PFSK-1 (cell line): ENCODE measurements around the gene ZMAT5.

Experiments used
- FOXP2 ChIP-seq: optimal IDR thresholded peaks from 2 replicates; pipeline ENCODE3; 2011; ENCODE audit warnings: borderline replicate concordance, control low read depth, inconsistent platforms; ENCODE audit not compliant: insufficient read depth; ENCODE audit errors: extremely low read length, extremely low read depth
- POLR2AphosphoS5 ChIP-seq: IDR thresholded peaks from 2 replicates; pipeline ENCODE4 v1.6.1; 2012; ENCODE audit warnings: low read depth, mild to moderate bottlenecking, control low read depth, low read length, moderate library complexity
- SIN3A ChIP-seq: IDR thresholded peaks from 2 replicates; pipeline ENCODE4 v1.6.1; 2012; ENCODE audit warnings: mild to moderate bottlenecking, low read length, moderate library complexity, borderline replicate concordance; ENCODE audit not compliant: insufficient read depth
- TAF1 ChIP-seq: IDR thresholded peaks from 2 replicates; pipeline ENCODE4 v1.6.1; 2012; ENCODE audit warnings: low read length, control low read depth, borderline replicate concordance; ENCODE audit not compliant: insufficient read depth
- TF ChIP-seq, protein P1 (sequence below), 2 experiments: IDR thresholded peaks; 2 replicates each; pipeline versions ENCODE4 v1.6.1 to v1.8.0; 2011 to 2012; ENCODE audit warnings: low read depth in 2 of 2, low read length in 2 of 2, control low read depth in 1 of 2, inconsistent platforms in 1 of 2, mild to moderate bottlenecking in 1 of 2, moderate library complexity in 1 of 2; ENCODE audit not compliant: insufficient read depth in 1 of 2

Gene ZMAT5

DNA sequence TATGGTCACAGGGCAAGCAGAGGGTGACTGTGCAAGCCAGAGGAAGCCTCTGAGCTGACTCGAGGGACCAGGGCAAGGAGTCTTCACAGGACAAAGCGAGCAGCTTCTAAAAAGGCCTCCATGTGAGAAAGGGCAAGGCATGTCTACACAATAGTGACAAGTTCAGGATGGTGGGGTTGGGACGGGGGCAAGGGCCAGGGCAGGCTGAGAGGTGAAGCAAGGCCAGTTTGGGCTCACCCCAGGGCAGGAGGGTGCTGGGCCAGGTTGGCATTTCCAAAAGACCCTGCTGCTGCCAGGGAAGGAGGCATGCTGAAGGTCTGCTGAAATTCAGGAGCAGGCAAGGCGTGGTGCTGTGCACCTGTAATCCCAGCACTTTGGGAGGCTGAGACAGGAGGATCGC is 59.3 kb downstream of the ZMAT5 start:
- TF ChIP-seq SIN3A (no peak), TAF1 (no peak), POLR2AphosphoS5 (no peak), FOXP2 (no peak)

DNA sequence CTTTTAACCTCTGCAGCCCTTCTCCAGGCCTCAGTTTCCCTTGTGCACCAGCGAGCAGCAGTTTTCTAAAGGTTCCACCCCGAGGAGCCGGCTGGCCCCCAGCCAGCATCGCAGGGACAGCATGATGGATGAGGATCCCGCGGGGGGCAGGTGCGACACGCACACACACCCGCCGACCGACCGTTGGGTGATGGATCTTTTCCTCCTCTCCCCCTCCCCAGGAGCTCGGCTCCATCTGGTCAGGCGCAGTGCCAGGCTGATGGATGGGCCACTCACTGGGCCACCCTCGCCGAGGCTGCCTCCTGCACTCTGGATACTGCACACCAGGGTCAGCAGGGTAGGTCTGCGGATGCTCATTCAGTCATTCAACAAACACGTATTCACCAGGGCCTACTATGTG is 59.8 kb downstream of the ZMAT5 start:
- TF ChIP-seq, protein P1, sequence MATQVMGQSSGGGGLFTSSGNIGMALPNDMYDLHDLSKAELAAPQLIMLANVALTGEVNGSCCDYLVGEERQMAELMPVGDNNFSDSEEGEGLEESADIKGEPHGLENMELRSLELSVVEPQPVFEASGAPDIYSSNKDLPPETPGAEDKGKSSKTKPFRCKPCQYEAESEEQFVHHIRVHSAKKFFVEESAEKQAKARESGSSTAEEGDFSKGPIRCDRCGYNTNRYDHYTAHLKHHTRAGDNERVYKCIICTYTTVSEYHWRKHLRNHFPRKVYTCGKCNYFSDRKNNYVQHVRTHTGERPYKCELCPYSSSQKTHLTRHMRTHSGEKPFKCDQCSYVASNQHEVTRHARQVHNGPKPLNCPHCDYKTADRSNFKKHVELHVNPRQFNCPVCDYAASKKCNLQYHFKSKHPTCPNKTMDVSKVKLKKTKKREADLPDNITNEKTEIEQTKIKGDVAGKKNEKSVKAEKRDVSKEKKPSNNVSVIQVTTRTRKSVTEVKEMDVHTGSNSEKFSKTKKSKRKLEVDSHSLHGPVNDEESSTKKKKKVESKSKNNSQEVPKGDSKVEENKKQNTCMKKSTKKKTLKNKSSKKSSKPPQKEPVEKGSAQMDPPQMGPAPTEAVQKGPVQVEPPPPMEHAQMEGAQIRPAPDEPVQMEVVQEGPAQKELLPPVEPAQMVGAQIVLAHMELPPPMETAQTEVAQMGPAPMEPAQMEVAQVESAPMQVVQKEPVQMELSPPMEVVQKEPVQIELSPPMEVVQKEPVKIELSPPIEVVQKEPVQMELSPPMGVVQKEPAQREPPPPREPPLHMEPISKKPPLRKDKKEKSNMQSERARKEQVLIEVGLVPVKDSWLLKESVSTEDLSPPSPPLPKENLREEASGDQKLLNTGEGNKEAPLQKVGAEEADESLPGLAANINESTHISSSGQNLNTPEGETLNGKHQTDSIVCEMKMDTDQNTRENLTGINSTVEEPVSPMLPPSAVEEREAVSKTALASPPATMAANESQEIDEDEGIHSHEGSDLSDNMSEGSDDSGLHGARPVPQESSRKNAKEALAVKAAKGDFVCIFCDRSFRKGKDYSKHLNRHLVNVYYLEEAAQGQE (IDR thresholded peaks at IDR 0.05; ENCODE audit: insufficient read depth in 1 of 2, low read depth in 2 of 2, low read length in 2 of 2), result no peak
- TF ChIP-seq POLR2AphosphoS5 (no peak), SIN3A (no peak), FOXP2 (no peak), TAF1 (no peak)

DNA sequence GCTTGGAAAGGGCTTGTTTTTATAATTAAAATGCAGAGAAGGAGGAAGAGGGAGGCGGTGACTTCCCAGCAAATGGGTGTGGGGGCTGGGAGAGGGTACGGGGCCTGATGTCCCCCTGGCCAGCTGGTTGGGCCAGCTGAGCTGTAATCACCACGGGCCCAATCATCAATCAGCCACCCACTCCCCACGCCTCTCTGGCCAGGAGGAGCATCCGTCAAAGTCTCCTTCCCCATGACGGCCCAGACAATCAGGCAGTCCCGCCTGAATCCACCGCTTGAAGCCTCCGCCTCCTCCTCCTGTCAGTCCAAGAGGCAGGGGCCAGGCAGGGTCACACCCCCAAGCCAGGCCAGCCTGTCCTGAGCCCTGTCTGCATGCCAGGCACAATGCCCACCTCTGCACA is 60.3 kb downstream of the ZMAT5 start:
- TF ChIP-seq TAF1 (no peak), SIN3A (no peak), POLR2AphosphoS5 (no peak), FOXP2 (no peak)
- TF ChIP-seq, protein P1 (IDR thresholded peaks at IDR 0.05; ENCODE audit: insufficient read depth in 1 of 2, low read depth in 2 of 2, low read length in 2 of 2), result no peak

DNA sequence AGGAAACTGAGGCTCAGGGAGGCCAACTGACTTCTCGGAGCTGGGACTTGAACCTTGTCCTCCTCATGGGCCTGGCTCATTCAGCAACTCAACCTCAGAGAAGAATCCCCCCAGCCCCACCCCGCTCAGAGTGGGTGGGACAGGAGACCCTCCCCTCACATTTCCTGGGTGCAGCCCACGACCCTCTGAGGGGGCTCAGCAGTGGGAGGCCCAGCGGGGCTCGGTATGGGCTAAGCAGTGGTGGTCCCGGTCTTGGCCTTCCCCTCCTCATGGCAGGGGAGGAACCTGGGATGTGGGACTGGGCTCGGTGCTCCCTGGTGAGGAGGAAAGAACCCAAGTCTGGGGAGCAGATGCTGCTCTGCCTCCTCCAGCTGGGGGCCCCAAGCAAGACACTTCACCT is 61.2 kb downstream of the ZMAT5 start:
- no peak for TF ChIP-seq POLR2AphosphoS5
- no peak for TF ChIP-seq SIN3A
- TF ChIP-seq, protein P1 (IDR thresholded peaks at IDR 0.05; ENCODE audit: insufficient read depth in 1 of 2, low read depth in 2 of 2, low read length in 2 of 2), result no peak
- TF ChIP-seq TAF1, result no peak
- TF ChIP-seq FOXP2, result no peak

DNA sequence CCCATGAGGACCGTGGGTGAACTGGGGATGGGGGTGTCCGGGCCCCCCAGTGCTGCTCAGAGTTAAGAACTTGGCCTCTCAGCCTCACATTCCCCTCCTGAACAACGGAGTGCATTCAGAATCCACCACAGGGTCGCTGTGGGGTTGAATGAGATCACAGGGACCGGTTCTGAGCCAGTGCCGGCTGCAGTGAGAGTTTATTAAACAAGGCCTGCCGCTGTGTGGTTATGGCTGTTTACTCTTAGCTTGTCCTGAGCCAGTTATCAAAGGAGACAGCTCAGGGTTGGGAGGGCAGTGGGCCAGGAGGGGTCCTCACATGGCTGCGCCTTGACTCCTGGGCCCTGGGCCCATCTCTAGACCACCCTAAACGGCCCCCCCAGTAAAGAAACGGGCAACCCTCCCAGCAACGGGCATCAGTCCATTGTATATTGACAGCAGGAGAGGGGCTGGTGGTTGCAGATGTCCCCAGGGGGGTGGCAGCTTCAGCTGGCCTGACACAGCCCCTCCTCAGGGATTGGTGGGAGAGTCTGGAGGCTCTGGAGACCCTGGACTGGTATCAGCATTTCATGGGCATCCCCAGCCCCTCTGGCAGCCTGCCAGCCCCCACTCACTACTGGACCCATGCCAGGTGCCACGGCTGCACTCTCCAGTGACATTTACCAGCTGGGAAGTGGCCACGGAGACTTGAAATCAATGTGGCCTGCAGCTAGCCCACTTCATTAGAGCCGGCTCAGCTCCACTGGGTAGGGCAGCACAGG is 62.1 kb downstream of the ZMAT5 start:
- no peak for TF ChIP-seq SIN3A
- TF ChIP-seq, protein P1 (IDR thresholded peaks at IDR 0.05; ENCODE audit: insufficient read depth in 1 of 2, low read depth in 2 of 2, low read length in 2 of 2), result no peak
- no peak for TF ChIP-seq POLR2AphosphoS5
- TF ChIP-seq TAF1, result no peak
- TF ChIP-seq FOXP2, result no peak
